H9 (cell line): ENCODE results near the gene CASK. TPM values are rescaled to one million over a fixed set of nuclear protein-coding genes. Genes with fewer than 3 reads are reported as not detected.

Experiments
- DNase-seq: peaks from one replicate; pipeline ENCODE4 v3.0.0-alpha.2; 2017
- H2AFZ ChIP-seq: one replicate; pipeline ENCODE4 v1.6.1; 2013; ENCODE audit warnings: mild to moderate bottlenecking, low read length, control low read depth, moderate library complexity
- H2AK5ac ChIP-seq: 2 replicates; pipeline ENCODE4 v1.6.1; 2013; ENCODE audit warnings: low read length, control low read depth, mixed read lengths; ENCODE audit not compliant: insufficient read length
- H2BK120ac ChIP-seq: one replicate; pipeline ENCODE4 v1.6.1; 2013; ENCODE audit warnings: low read depth, mild to moderate bottlenecking, low read length, control low read depth, inconsistent platforms; ENCODE audit not compliant: poor library complexity, severe bottlenecking
- H2BK12ac ChIP-seq: 2 replicates; pipeline ENCODE4 v1.6.1; 2013; ENCODE audit warnings: low read length, control low read depth, mixed read lengths, low read depth; ENCODE audit not compliant: insufficient read length
- H2BK15ac ChIP-seq: 2 replicates; pipeline ENCODE4 v1.6.1; 2013; ENCODE audit warnings: low read depth, low read length, control low read depth
- H2BK20ac ChIP-seq: one replicate; pipeline ENCODE4 v1.6.1; 2013; ENCODE audit warnings: low read depth, mild to moderate bottlenecking, low read length, control low read depth, inconsistent platforms; ENCODE audit not compliant: poor library complexity, severe bottlenecking
- H2BK5ac ChIP-seq: 2 replicates; pipeline ENCODE4 v1.6.1; 2013; ENCODE audit warnings: low read length, control low read depth, mixed read lengths; ENCODE audit not compliant: insufficient read length
- H3K14ac ChIP-seq: 2 replicates; pipeline ENCODE4 v1.6.1; 2013; ENCODE audit warnings: low read length, control low read depth; ENCODE audit not compliant: insufficient read depth
- H3K18ac ChIP-seq: 2 replicates; pipeline ENCODE4 v1.6.1; 2013; ENCODE audit warnings: low read depth, mild to moderate bottlenecking, mixed read lengths, low read length, control low read depth; ENCODE audit not compliant: insufficient read length
- H3K23ac ChIP-seq: 2 replicates; pipeline ENCODE4 v1.6.1; 2013; ENCODE audit warnings: low read length, control low read depth, mixed read lengths, low read depth; ENCODE audit not compliant: insufficient read length
- H3K23me2 ChIP-seq: 2 replicates; pipeline ENCODE4 v1.6.1; 2013; ENCODE audit warnings: low read depth, mild to moderate bottlenecking, mixed read lengths, low read length, control low read depth; ENCODE audit not compliant: insufficient read length, poor library complexity, severe bottlenecking
- H3K27ac ChIP-seq: 2 replicates; pipeline ENCODE4 v1.5.1; 2013; ENCODE audit warnings: low read length, control low read depth, mixed read lengths, low read depth; ENCODE audit not compliant: insufficient read length
- H3K27me3 ChIP-seq: 2 replicates; pipeline ENCODE4 v1.6.1; 2013; ENCODE audit warnings: low read length, control low read depth, inconsistent platforms; ENCODE audit not compliant: insufficient read depth
- H3K4ac ChIP-seq: 2 replicates; pipeline ENCODE4 v1.6.1; 2013; ENCODE audit warnings: low read depth, mild to moderate bottlenecking, control low read depth, inconsistent platforms, low read length, moderate library complexity
- H3K4me1 ChIP-seq: 2 replicates; pipeline ENCODE4 v1.6.1; 2013; ENCODE audit warnings: low read length, control low read depth, inconsistent platforms; ENCODE audit not compliant: insufficient read depth
- H3K4me2 ChIP-seq: 2 replicates; pipeline ENCODE4 v1.6.1; 2013; ENCODE audit warnings: low read length, control low read depth, mixed read lengths; ENCODE audit not compliant: insufficient read length, insufficient read depth
- H3K56ac ChIP-seq: 2 replicates; pipeline ENCODE4 v1.6.1; 2013; ENCODE audit warnings: low read depth, mild to moderate bottlenecking, mixed read lengths, low read length, control low read depth; ENCODE audit not compliant: insufficient read length
- H3K79me1 ChIP-seq: 2 replicates; pipeline ENCODE4 v1.6.1; 2013; ENCODE audit warnings: low read depth, mild to moderate bottlenecking, moderate library complexity, low read length, control low read depth, inconsistent platforms; ENCODE audit not compliant: insufficient read depth, poor library complexity, severe bottlenecking
- H3K79me2 ChIP-seq: 2 replicates; pipeline ENCODE4 v1.6.1; 2013; ENCODE audit warnings: low read length, control low read depth, inconsistent platforms; ENCODE audit not compliant: insufficient read depth
- H3K9ac ChIP-seq: 2 replicates; pipeline ENCODE4 v1.6.1; 2013; ENCODE audit warnings: low read length, control low read depth, mixed read lengths; ENCODE audit not compliant: insufficient read length; ENCODE audit errors: extremely low read depth
- H3K9me3 ChIP-seq: one replicate; pipeline ENCODE4 v1.6.1; 2013; ENCODE audit warnings: low read depth, low read length, inconsistent platforms; ENCODE audit not compliant: control insufficient read depth
- H3T11ph ChIP-seq: one replicate; pipeline ENCODE4 v1.6.1; 2013; ENCODE audit warnings: mild to moderate bottlenecking, low read length, control low read depth, inconsistent platforms
- H4K20me1 ChIP-seq: one replicate; pipeline ENCODE4 v1.6.1; 2013; ENCODE audit not compliant: control insufficient read depth, insufficient read length, insufficient read depth
- H4K5ac ChIP-seq: 2 replicates; pipeline ENCODE4 v1.6.1; 2013; ENCODE audit warnings: low read depth, mild to moderate bottlenecking, mixed read lengths, low read length, control low read depth; ENCODE audit not compliant: insufficient read length
- H4K8ac ChIP-seq: replicated peaks from 2 replicates; pipeline ENCODE4 v1.6.1; 2013; ENCODE audit warnings: low read length, control low read depth, mixed read lengths, low read depth; ENCODE audit not compliant: insufficient read length
- H4K91ac ChIP-seq: 2 replicates; pipeline ENCODE4 v1.6.1; 2013; ENCODE audit warnings: low read depth, mild to moderate bottlenecking, moderate library complexity, mixed read lengths, low read length, control low read depth; ENCODE audit not compliant: insufficient read length
- H3K27ac Mint-ChIP-seq, 3 experiments: 2 replicates in 2 of 3; 3 replicates in 1 of 3; pipeline ENCODE4 v1.8.0; 2020 to 2021; ENCODE audit warnings: mixed read lengths in 3 of 3, mild to moderate bottlenecking in 1 of 3, moderate library complexity in 1 of 3
- H3K27me3 Mint-ChIP-seq: 2 replicates; pipeline ENCODE4 v1.8.0; 2021; ENCODE audit warnings: low read depth, mild to moderate bottlenecking, moderate library complexity, mixed read lengths
- H3K36me3 Mint-ChIP-seq, 3 experiments: 2 replicates in 2 of 3; 3 replicates in 1 of 3; pipeline ENCODE4 v1.8.0; 2020 to 2021; ENCODE audit warnings: low read depth in 3 of 3, mixed read lengths in 3 of 3; ENCODE audit not compliant: insufficient read depth in 1 of 3
- H3K4me1 Mint-ChIP-seq, 2 experiments: 2 replicates each; pipeline ENCODE4 v1.8.0; 2020; ENCODE audit warnings: mixed read lengths in 2 of 2
- H3K4me3 Mint-ChIP-seq, 2 experiments: 2 replicates in 1 of 2; 3 replicates in 1 of 2; pipeline ENCODE4 v1.8.0; 2020 to 2021; ENCODE audit warnings: mild to moderate bottlenecking in 2 of 2, mixed read lengths in 2 of 2, moderate library complexity in 1 of 2
- H3K9me3 Mint-ChIP-seq, 2 experiments: 2 replicates in 1 of 2; 3 replicates in 1 of 2; pipeline ENCODE4 v1.8.0; 2020; ENCODE audit warnings: mild to moderate bottlenecking in 2 of 2, mixed read lengths in 2 of 2, moderate library complexity in 1 of 2
- CTCF ChIP-seq: fragments of 200-600 bp; sonication (generic); conservative IDR thresholded peaks from 3 replicates; pipeline ENCODE4 v1.8.0; 2021; ENCODE audit warnings: antibody characterized with exemption, mild to moderate bottlenecking
- WGBS: extraction: QIAGEN DNeasy Blood & Tissue Kit; methylation state at CpG from one replicate; pipeline ENCODE4 v1.1.7; 2013; ENCODE audit warnings: missing lambda C conversion rate, low lambda C conversion rate, mixed read lengths; ENCODE audit not compliant: insufficient read length; ENCODE audit errors: extremely low coverage; 5-methylcytosine and 5-hydroxymethylcytosine counted together
- total RNA-seq: library from RNA; stranded (reverse); gene quantifications from 2 replicates; pipeline ENCODE4 v1.2.1, GENCODE V29; 2021

Gene CASK
- total RNA-seq, 1 experiment from 2014 or later: 44.1 TPM

GRCh38 chrX:41548411-41548810 lies 374.9 kb downstream of the CASK start:
- Histone ChIP-seq H3K9me3 (no peaks in the 10 kb centered on the region), H3K9ac (no peak overlapping the region), H4K91ac (no peak overlapping the region), H2BK15ac (no peak overlapping the region), H3K4ac (no peak overlapping the region), H4K8ac (no peak overlapping the region), H3K4me1 (no peaks in the 10 kb centered on the region), H4K20me1 (no peaks in the 10 kb centered on the region), H3K56ac (no peak overlapping the region), H2BK20ac (no peak overlapping the region), H3K18ac (no peak overlapping the region), H3K79me1 (no peaks in the 10 kb centered on the region), H3K23ac (no peak overlapping the region), H3K14ac (no peak overlapping the region), H3T11ph (no peak overlapping the region), H3K27ac (no peak overlapping the region), H2AFZ (no peak overlapping the region), H3K27me3 (no peaks in the 10 kb centered on the region), H2BK5ac (no peak overlapping the region), H2BK120ac (no peak overlapping the region), H3K23me2 (no peaks in the 10 kb centered on the region), H4K5ac (no peak overlapping the region), H2BK12ac (no peak overlapping the region), H3K79me2 (no peaks in the 10 kb centered on the region), H2AK5ac (no peak overlapping the region), H3K4me2 (no peak overlapping the region)
- Mint-ChIP-seq H3K9me3 (peaks cover 48 to 59% of the 10 kb centered on the region in 2 experiments), H3K27me3 (no peaks in the 10 kb centered on the region; the same call in none of the 2 replicates), H3K4me3 (no peak overlapping the region), H3K4me1 (no peaks in the 10 kb centered on the region), H3K27ac (no peak overlapping the region), H3K36me3 (peaks cover 4 to 32% (median 25%) of the 10 kb centered on the region in 3 experiments)
- DNase-seq: no peak
- WGBS: no CpG with 5 or more reads among the region's 4 CpGs
- TF ChIP-seq CTCF: no peak
